GM21529 (cell line): ENCODE data around the gene GAL3ST2.
A peak's percentile ranks its signal among the peaks of the same experiment; 100 is the strongest.

Source experiments
- ATAC-seq: cut with Tn5 transposase; IDR thresholded peaks from one replicate; pipeline ENCODE4 v1.9.1; 2021; ENCODE audit not compliant: unreplicated experiment

The GAL3ST2 gene

DNA sequence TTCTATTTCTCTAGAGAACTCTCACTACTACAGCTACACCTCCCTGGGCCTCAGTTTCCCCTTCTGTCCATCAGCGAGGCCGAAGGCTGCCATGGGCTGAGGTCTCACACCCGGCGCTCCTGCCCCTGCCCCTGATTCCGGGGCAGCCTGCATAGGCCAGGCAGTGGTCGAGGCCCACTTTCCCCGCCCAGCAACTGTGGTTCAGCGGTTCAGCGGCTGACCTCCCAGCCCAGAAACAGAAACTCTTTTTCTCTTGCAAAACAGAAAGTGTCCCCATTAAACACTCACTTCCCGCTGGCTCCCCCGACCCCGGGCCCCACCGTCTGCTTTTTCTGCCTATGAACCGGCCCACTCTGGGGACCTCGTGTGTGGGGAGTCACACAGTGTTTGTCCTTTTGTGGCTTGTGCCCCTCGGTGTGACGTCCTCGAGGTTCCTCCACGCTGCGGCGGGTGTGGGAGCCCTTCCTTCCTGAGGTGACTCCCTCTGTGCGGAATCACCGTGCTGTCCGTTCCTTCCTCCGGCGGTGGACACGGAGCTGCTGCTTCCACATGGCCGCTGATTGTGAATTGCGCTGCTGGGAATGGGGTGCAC is 66.1 kb downstream of the GAL3ST2 start:
- peak; percentile 44 for ATAC-seq

DNA sequence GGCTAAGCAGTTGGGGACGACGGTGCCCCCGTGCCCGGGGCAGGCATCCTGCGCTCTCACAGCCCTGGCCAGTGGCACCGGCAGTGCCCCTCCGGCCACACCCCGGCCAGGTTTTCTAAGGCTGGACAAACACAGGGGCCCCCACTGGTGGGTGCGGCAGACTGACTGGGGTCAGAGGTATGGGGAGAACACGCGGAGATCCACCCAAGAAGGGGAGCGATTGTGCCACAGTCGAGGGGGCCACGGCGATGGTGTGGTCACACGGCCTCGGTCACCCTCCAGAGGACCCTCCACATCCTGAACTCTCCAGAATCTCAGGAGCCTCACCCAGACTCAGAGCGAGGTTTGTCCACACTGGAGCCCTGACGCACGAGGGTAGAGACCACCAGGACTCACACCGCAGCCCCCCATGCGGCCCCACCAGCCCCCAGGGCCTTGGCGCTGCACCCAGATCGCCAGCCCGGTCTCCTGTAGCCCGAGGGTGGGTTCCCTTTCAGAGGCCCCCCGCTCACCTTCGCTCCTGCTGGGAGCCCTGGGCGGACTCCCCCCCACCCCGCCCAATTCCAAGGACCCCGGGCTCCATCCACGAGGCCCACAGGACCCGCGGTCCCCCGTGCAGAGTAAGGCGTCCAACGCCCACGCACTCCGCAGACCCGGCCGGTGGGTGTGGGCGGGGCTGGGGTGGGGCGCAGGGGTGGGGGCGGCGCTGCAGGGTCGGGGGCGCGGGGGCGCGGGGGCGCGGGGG is 66.9 kb downstream of the GAL3ST2 start:
- no peak for ATAC-seq

DNA sequence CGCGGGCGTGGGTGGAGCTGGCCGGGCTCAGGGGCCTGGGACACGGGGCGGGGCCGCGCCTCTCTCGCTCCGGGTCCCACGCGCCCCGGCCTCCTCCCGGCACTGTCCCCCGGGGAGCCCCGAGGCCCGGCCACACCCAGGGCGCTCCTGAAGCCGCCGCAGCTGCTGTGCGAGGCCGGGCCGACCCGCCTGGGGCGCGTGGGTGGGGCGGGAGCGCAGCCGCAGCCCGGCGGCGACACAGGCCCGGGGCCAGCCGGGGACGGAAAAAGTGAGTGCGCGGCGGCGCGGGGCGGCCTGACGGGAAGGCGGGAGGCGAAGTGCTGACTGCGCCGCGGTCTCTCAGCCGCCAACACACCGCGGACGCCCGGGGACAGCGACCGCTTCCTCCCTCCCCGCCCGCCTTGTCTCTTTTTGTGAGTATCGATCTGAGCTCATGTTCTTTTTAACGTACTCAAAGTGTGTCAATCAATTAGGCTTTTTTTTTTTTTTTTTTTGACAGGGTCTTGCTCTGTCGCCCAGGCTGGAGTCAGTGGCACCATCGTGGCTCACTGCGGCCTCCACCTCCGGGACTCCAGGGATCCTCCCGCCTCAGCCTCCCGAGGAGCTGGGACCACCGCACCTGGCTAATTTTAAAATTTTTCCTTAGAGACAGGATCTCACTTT is 67.6 kb downstream of the GAL3ST2 start:
- peak; percentile 66 for ATAC-seq

DNA sequence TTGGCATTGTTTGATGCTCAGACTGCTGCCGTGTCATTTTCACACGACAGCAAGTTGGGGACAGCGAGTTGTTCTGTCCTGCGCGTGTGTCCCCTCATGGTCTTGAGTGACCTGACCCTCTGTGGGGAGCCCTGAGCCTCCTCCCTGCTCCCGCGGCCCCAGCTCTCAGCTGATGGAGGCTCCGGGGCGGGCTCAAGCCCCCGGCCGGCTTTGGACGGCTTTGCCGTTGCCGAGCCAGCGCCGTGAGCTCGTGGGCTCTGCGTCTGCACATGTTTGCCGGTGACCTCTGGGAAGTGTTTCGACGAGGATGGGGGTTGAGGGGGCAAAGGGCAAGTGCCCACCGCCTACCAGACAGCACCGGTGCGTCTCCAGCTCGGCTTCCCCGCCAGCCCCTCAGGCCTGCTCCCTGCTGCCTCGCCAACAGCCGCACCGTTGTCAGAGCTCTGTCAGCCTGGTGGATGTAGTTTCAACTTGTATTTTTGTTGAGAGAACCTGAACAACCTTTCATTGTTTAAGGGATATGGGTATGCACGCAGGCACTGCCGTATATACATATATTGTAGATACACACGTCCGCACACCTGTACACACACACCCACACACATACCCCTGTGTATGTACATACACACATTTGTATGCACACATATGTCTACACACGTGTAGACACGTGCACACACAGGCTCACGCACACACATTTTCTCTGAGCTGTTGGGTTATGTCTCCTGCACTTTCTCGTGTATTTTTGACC is 68.4 kb downstream of the GAL3ST2 start:
- ATAC-seq: no peak

DNA sequence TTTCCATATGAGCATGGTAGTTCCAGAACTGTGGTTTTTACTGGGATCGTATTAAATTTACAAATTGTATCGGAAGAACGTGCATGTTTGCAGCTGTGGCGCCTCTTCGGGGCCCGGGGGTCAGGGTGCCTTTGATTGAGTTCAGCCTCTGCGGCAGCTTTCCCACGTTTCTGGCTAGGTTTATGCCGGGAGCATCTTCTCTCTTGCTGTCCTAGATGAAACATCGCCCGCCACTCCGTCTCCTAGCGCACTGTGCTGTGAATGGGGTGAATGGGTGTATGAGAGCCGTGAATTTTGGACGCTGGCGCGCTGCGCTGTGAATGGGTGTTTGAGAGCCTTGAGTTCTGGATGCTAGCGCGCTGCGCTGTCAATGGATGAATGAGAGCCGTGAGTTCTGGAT is 69.8 kb downstream of the GAL3ST2 start:
- no peak for ATAC-seq

DNA sequence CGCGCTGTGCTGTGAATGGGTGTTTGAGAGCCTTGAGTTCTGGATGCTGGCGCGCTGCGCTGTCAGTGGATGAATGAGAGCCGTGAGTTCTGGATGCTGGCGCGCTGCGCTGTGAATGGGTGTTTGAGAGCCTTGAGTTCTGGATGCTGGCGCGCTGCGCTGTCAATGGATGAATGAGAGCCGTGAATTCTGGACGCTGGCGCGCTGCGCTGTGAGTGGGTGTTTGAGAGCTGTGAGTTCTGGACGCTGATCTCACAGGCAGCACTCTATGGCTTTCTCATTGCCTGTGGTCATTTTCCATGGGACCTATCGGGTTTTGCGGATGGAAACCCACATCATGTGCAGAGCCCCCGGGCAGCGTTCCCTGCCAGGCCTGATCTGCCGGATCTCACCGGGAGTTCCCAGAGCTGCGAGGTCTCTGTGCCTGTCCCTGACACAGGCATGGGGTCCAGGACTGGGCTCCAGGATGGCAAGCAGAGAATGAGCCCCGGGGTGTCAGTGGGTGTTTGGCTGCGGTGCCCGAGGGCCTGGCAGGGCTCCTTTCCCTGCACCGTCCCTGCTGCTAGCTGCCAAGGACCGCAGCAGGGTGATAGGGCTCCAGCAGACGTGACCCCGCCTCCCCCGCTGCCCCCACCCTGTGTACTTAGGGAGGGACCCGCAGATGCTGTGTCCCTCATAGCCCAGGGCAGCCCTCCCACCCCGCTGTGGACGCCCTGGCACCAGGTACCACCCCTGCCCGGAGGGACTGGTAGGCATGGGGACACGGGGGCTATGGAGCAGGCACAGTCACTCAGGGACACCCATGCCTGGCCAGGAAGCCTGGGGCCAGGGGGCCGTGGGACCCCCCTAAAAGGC is 72.4 kb downstream of the GAL3ST2 start:
- ATAC-seq: no peak

DNA sequence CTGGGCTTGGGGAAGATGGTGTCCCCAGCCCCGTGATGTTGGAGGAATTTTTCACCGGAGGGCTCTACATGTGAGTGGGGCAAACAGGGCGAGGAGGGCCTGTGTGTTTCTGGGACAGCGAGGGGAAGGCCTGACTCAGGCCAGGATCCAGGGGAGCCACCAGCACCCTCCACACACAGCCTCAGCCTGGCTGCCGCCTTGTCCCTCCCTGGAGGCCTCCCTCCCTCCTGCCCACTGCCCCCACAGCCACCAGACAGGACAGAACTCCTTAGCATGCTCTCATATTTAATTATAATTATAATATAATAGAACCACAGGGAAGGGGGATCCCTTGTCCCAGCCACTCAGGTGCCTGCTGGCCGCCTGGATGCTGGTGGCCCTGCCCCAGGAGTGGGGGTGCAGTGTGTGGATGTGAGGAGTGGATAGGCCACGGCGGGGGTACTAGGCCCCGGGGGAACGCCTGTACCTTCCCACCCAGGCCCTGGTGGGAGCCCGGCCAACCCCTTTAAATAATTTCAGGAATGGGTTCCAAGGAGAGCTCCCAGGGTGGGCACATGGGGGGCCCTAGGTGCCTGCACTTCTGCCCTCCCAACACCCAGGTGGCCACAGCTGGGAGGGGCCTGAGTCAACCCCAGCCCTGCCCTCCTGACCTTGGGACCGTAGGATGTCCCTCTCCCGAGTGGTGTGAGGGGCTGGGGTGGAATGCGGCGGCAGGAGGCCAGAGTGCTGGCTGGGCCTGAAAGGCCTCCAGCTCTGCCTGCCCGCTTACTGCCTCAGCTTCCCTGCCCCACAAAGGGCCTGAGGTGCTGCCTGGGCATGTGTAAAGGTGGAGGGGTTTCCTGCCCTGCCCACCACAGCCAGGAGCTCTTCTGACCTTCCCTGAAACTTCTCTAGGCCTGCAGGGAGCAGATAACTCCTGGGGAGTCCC is 73.3 kb downstream of the GAL3ST2 start:
- no peak for ATAC-seq

DNA sequence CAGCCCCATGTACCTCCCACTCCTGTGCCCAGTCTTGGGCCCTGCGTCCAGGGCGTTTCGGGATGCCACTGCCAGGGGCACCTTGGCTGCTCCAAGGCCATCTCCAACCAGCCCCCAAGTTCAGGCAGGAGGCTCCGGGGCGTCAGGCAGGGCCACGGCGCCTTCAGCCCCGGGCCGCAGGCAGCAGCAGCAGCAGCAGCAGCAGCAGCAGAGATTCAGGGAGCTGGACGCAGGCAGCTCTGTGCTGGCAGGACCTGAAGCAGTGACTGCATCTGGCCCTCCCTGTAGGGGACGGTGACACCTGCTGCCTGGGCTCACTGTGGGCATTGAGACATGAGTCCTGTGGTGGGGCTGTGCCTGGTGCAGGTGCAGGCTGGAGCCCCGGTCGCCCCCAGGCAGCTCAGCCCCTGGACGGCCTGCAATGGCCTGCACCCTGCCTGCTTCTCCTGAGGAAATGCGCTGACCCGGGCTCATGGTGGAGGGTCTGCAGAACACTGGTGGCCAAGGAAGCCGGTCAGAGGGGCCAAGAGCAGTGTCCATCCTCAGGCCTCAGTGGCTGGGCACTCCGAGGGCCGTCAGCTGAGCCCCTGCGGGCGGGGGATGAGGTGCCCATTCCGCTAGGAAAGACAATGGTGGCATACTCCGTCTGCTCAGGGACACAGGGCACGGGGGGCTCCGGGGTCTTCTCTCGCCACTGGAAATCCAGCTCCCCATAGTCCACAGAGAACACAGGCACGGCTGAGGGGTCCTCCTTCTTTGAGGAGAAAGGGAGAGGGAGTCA is 74.1 kb downstream of the GAL3ST2 start:
- no peak for ATAC-seq

DNA sequence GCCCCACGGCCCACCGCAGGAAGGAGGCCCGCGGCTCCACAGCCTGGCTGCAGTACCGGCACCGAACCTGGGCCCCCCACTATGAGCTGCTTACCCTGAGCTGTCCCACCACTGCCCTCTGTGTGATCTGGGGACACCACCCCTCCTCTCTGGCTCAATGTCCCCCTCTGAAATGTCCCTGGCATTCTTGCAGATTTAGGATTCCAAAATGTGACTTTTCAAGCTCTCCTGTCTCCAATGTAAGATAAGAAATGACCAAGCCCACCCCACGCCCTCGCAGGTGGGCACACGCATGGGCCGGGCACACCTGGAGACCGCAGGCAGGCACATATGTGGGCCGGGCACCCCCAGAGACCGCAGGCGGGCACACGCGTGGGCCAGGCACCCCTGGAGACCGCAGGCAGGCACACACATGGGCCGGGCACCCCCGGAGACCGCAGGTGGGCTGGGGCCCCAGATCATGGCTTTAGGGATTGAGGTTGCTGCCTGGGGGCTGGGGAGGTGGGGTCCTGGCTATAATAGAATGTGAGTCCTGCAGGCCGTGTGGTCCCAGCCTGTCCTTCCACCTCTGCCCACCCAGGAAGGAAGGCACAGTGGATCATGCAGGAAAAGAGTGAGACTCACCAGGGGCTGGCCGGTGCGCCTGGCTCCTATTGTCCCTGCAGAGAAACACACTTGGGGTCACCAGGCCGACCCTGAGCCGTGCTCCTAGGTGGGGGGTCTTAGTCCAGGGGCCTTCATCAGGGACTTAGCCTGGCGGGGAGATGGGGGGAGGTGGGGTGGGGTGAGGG is 74.9 kb downstream of the GAL3ST2 start:
- no peak for ATAC-seq

DNA sequence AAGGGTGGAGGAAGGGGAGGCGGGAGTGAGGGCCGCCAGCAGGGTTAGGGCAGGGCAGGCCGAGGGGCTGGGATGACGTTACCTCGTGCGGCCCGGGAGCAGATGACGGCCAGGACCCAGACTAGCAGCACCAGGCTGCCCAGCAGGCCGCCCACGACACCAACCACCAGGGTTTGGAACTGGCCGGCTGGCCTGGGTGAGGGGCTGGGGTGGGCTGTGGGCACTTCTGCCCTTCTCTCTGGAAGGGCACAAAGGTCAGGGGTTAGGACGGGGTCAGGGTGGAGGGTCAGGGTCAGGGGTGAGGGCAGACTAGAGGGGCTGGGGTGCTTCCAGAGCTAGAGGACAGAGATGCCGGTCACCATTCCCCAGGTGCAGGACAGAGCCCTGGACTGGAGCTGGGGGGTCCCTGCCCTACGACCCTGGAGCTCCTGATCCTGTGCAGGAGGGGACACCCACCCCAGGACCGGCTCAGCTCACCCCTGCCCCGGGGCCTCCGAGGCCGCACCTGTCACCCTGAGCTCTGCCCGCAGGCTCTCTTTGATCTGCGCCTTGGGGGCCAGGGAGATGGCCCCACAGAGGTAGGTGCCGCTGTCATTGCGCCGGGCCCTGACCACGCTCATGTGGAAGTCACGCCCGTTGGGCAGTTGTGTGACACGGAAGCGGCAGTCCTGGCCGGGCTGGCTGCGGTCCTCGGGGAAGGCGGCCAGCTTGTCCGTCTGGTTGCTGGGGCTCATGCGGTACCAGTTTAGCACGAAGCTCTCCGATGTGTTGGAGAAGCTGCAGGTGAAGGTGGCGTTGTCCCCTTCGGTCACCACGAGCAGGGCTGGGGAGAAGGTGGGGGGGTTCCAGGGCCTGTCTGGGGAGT is 75.7 kb downstream of the GAL3ST2 start:
- ATAC-seq: no peak

DNA sequence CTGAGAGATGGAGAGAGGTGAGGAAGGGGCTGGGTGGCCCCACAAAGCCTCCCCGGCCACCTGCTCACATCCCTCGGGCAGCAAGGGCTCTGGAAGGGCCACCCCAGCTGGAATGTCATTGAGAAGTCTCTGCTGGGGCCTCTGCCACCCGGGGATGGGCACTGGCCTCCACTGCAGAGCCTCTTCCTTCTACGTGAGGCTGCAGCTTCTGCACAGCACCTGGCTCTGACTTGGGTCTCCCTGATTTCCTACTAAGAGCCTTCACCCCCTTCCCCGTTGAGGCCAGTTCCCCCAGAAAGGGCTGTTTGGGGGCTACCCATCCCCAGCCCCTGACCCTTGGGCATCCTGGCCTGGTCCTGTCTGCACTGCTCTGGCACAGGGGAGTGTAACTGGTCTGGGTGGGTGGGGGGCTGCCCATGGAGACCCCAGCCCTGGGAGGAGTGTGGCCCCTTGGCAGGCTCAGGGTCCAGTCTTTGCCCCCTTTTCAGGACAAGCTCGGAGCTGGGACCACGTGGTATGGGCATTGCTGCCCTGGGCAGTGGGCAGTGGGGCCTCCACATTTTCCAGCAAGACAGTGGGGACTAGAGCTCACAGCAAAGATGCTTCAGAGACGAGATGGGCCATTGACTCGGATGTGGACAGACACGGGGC is 76.5 kb downstream of the GAL3ST2 start:
- no peak for ATAC-seq
